Heart right ventricle (tissue), 16 donors: ENCODE measurements around the gene BBS1. TPM values are rescaled to one million over a fixed set of nuclear protein-coding genes. Genes with fewer than 3 reads are reported as not detected.
A peak's percentile ranks its signal among the peaks of the same experiment; 100 is the strongest.

Experiments used
- ATAC-seq, 8 donors: fragments of 200-7000 bp; cut with Tn5 transposase; one replicate each; pipeline ENCODE4 v1.9.1; 2020; ENCODE audit warnings: mild to moderate bottlenecking in 8 of 8, moderate library complexity in 8 of 8, moderate number of reproducible peaks in 1 of 8
- DNase-seq, 2 donors: peaks; one replicate each; pipeline ENCODE4 v3.0.0-alpha.2; 2020
- H3K27ac ChIP-seq, 10 donors: fragments of 200-600 bp; sonication (generic) in 2 of 10; one replicate each; pipeline versions ENCODE4 v1.5.0 to v1.8.0; 2020 to 2022; ENCODE audit warnings: mild to moderate bottlenecking in 3 of 10
- H3K27me3 ChIP-seq, 7 donors: fragments of 200-600 bp; one replicate each; pipeline ENCODE4 v1.8.0; 2021 to 2022; ENCODE audit warnings: mild to moderate bottlenecking in 2 of 7
- H3K36me3 ChIP-seq, 9 donors: fragments of 200-600 bp; sonication (generic) in 1 of 9; one replicate each; pipeline versions ENCODE4 v1.5.0 to v1.8.0; 2020 to 2022; ENCODE audit warnings: mild to moderate bottlenecking in 2 of 9
- H3K4me1 ChIP-seq, 9 donors: fragments of 200-600 bp; sonication (generic) in 1 of 9; one replicate each; pipeline versions ENCODE4 v1.5.0 to v1.8.0; 2020 to 2022; ENCODE audit warnings: mild to moderate bottlenecking in 4 of 9
- H3K4me3 ChIP-seq, 10 donors: fragments of 200-600 bp; sonication (generic) in 2 of 10; one replicate each; pipeline versions ENCODE4 v1.5.0 to v1.8.0; 2020 to 2022; ENCODE audit warnings: mild to moderate bottlenecking in 7 of 10, moderate library complexity in 2 of 10
- H3K9me3 ChIP-seq, 11 donors: fragments of 200-600 bp in 10 of 11; sonication (generic) in 2 of 11; one replicate each; pipeline versions ENCODE4 v1.5.0 to v1.8.0; 2013 to 2022; ENCODE audit warnings: mild to moderate bottlenecking in 2 of 11, control low read depth in 1 of 11, moderate library complexity in 1 of 11
- CTCF ChIP-seq, 9 donors: fragments of 200-600 bp; sonication (generic) in 2 of 9; IDR thresholded peaks; one replicate each; pipeline versions ENCODE4 v1.5.0 to v1.8.0; 2021 to 2022; ENCODE audit warnings: antibody characterized with exemption in 9 of 9, mild to moderate bottlenecking in 5 of 9, moderate library complexity in 1 of 9
- WGBS, 2 donors: extraction: QIAGEN DNeasy Blood & Tissue Kit; methylation state at CpG; one replicate each; pipeline ENCODE4 v1.1.7; 2013; ENCODE audit warnings: inconsistent platforms in 1 of 2; 5-methylcytosine and 5-hydroxymethylcytosine counted together
- intact Hi-C, 10 donors: fragments of 100-400 bp; cut with DNase I; formaldehyde crosslinking; loops; one replicate each; pipeline versions ENCODE4 v1.11.1 to v1.14.2; 2022
- polyA plus RNA-seq, 2 donors: library from polyadenylated mRNA; stranded (reverse); fragments of 200-250 nt; gene quantifications; one replicate each; pipeline ENCODE4 v1.2.3, GENCODE V29; 2013
- total RNA-seq, 10 donors: library from RNA; stranded (reverse); fragmentation: NEBNext Ultra II Directional in 3 of 10; extraction: Animal tissue kit (Norgen Biotek cat#: 25700) in 3 of 10; gene quantifications; one replicate each; pipeline versions ENCODE4 v1.2.1 to v1.2.4, GENCODE V29; 2021 to 2023
- donor health status: Arrhythmogenic right ventricular cardiomyopathy.
- donor health status: ischemic (EF 13 %, LVEDD 7.1; RV severe dilation, severe dysfunction).
- donor health status: healthy with polysubstance abuse.
- donor health status: DM: no; HTN: yes; CAD: no.
- donor health status: DM: no; HTN: no; CAD: no.
- donor health status: ischemic (EF 25% LVEDD 6.9; RV normal size, moderate dysfunction).
- donor health status: ischemic (EF 25% LVEDD 5.7; RV mildly dilated, moderate dysfunction).
- donor health status: healthy.
- donor health status: DM: yes; HTN: yes; CAD: no.
- donor health status: Ischemic cardiomyopathy.
- donor health status: ischemic (EF 35%, LVEDD 5.7; RV mildly dilated, moderate dysfunction).
- donor health status: nonischemic (EF 11% LVEDD 7.7; RV severe dilation, severe dysfunction).
- donor health status: DM: yes; HTN: yes; CAD: no.
- donor health status: PGD.
- donor health status: ischemic (EF 29% LVEDD 5.4; RV normal size, mild dysfunction).
- donor health status: nonischemic (EF 23%, LVEDD 6.1; RV moderate dilation, normal function).

Gene BBS1
- total and polyA plus RNA-seq, 12 donors, result 9.6 to 23.9 (median 16.8) TPM

DNA sequence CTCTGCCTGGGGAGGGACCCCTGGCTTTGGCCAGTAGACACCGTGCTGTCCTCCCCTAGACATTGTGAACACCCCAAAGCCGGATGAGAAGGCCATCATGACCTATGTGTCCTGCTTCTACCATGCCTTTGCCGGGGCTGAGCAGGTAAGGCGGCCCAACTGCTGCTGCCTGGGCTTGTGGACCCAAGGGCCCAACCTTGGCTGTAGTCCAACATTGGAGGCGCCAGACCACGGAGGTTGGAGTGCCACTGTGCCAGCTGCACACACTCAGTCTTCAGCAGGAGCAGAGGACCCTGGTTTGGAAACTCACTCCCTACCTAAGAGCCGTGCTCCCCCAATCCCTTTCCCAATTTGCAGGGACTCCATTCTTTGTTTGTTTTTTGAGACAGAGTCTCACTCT is 45.7 kb downstream of the BBS1 start:
- H3K4me1 ChIP-seq, result peaks cover 4 to 9% (median 7%) of the 10 kb centered on the region in 9 donors
- DNase-seq, result no peak
- peak in 1 of 8 donors; percentile 6 for ATAC-seq
- TF ChIP-seq CTCF (IDR thresholded peaks at IDR 0.05), result no peak
- 77 to 81% methylated on average over 7 of the region's 7 CpGs for WGBS, 2 donors
- H3K27ac ChIP-seq, result no peak overlapping the region
- no peaks in the 10 kb centered on the region for H3K9me3 ChIP-seq
- peaks cover 0 to 30% (median 16%) of the 10 kb centered on the region in 7 donors for H3K27me3 ChIP-seq
- intact Hi-C loops, result no loop called here
- no peak overlapping the region for H3K4me3 ChIP-seq
- H3K36me3 ChIP-seq, result no peaks in the 10 kb centered on the region

- Histone ChIP-seq H3K4me3 (no peak overlapping the region), H3K27ac (no peak overlapping the region), H3K9me3 (no peaks in the 10 kb centered on the region), H3K27me3 (peaks cover 0 to 30% (median 16%) of the 10 kb centered on the region in 7 donors), H3K36me3 (peaks cover 0 to 6% (median 0%) of the 10 kb centered on the region in 9 donors), H3K4me1 (peaks cover 4 to 9% (median 7%) of the 10 kb centered on the region in 9 donors)
- intact Hi-C loops, result no loop called here
- ATAC-seq, result no peak
- no peak for DNase-seq
- no peak for TF ChIP-seq CTCF (IDR thresholded peaks at IDR 0.05)
- 91 to 92% methylated on average over 24 of the region's 24 CpGs for WGBS, 2 donors
These were observed 47.4 kb downstream of the BBS1 start for GRCh38 chr11:66557733-66558326.

- intact Hi-C loops, result no loop called here
- ATAC-seq (peak in 4 of 8 donors; percentile 23 to 43 (median 33)), DNase-seq (peak in 1 of 2 donors; percentile 41)
- no peak for TF ChIP-seq CTCF (IDR thresholded peaks at IDR 0.05)
- Histone ChIP-seq H3K4me3 (peak overlapping the region in 1 of 10 donors; percentile 11), H3K36me3 (peaks cover 0 to 16% (median 0%) of the 10 kb centered on the region in 9 donors), H3K27me3 (peaks cover 0 to 30% (median 16%) of the 10 kb centered on the region in 7 donors), H3K4me1 (peaks cover 4 to 9% (median 7%) of the 10 kb centered on the region in 9 donors), H3K9me3 (no peaks in the 10 kb centered on the region), H3K27ac (no peak overlapping the region)
- 8% methylated on average over 49 to 50 of the region's 50 CpGs for WGBS, 2 donors
These were observed 48.9 kb downstream of the BBS1 start for GRCh38 chr11:66559142-66559865.

GRCh38 chr11:66559866-66560676 is 49.6 kb downstream of the BBS1 start:
- peak in 1 of 8 donors; percentile 11 for ATAC-seq
- intact Hi-C loops, result no loop called here
- no peak for TF ChIP-seq CTCF (IDR thresholded peaks at IDR 0.05)
- Histone ChIP-seq H3K4me3 (no peak overlapping the region), H3K36me3 (peaks cover 0 to 20% (median 0%) of the 10 kb centered on the region in 9 donors), H3K27ac (no peak overlapping the region), H3K4me1 (peaks cover 4 to 9% (median 7%) of the 10 kb centered on the region in 9 donors), H3K9me3 (no peaks in the 10 kb centered on the region), H3K27me3 (peaks cover 0 to 30% (median 16%) of the 10 kb centered on the region in 7 donors)
- 78 to 82% methylated on average over 27 of the region's 27 CpGs for WGBS, 2 donors
- DNase-seq, result no peak
